MM.1S (cell line): ENCODE data around the gene CCDC136.

Experiments
- DNase-seq: peaks from one replicate; pipeline ENCODE4 v3.0.0-alpha.2; 2015
- H2AFZ ChIP-seq: fragments of 300-600 bp; sonication (generic); 2 replicates; pipeline ENCODE4 v1.6.0; 2016; ENCODE audit warnings: antibody characterized with exemption, low read length
- H3F3A ChIP-seq: fragments of 300-600 bp; sonication (generic); 2 replicates; pipeline ENCODE4 v1.6.1; 2016; ENCODE audit warnings: mild to moderate bottlenecking, antibody characterized with exemption, low read length, moderate library complexity, mixed read lengths; ENCODE audit not compliant: insufficient read depth
- H3K27ac ChIP-seq: fragments of 300-600 bp; sonication (generic); 2 replicates; pipeline ENCODE4 v1.5.1; 2016; ENCODE audit warnings: mild to moderate bottlenecking, low read length
- H3K27me3 ChIP-seq: fragments of 300-600 bp; sonication (generic); replicated peaks from 2 replicates; pipeline ENCODE4 v1.6.0; 2016; ENCODE audit warnings: low read length; ENCODE audit not compliant: insufficient read depth
- H3K36me3 ChIP-seq: fragments of 300-600 bp; sonication (generic); replicated peaks from 2 replicates; pipeline ENCODE4 v1.6.1; 2016; ENCODE audit warnings: mild to moderate bottlenecking, low read length, mixed read lengths; ENCODE audit not compliant: insufficient read depth
- H3K4me1 ChIP-seq: fragments of 300-600 bp; sonication (generic); 2 replicates; pipeline ENCODE4 v1.6.1; 2016; ENCODE audit warnings: low read length, mixed read lengths
- H3K4me2 ChIP-seq: fragments of 300-600 bp; sonication (generic); 2 replicates; pipeline ENCODE4 v1.6.0; 2016; ENCODE audit warnings: low read depth, low read length
- H3K4me3 ChIP-seq: fragments of 300-600 bp; sonication (generic); 2 replicates; pipeline ENCODE4 v1.5.1; 2016; ENCODE audit warnings: low read length, mixed read lengths
- H3K79me2 ChIP-seq: fragments of 300-600 bp; sonication (generic); 2 replicates; pipeline ENCODE4 v1.6.1; 2016; ENCODE audit warnings: mixed run types, low read length, mixed read lengths
- H3K9ac ChIP-seq: fragments of 300-600 bp; sonication (generic); 2 replicates; pipeline ENCODE4 v1.6.1; 2016; ENCODE audit warnings: low read length, mixed read lengths
- H3K9me2 ChIP-seq: fragments of 300-600 bp; sonication (generic); replicated peaks from 2 replicates; pipeline ENCODE4 v1.6.1; 2016; ENCODE audit warnings: mild to moderate bottlenecking, low read length, mixed read lengths; ENCODE audit not compliant: insufficient read depth
- H3K9me3 ChIP-seq: fragments of 300-600 bp; sonication (generic); replicated peaks from 2 replicates; pipeline ENCODE4 v1.6.1; 2016; ENCODE audit warnings: mild to moderate bottlenecking, low read length, mixed read lengths; ENCODE audit not compliant: insufficient read depth
- H4K20me1 ChIP-seq: fragments of 300-600 bp; sonication (generic); 2 replicates; pipeline ENCODE4 v1.6.1; 2016; ENCODE audit warnings: mild to moderate bottlenecking, low read length, moderate library complexity, mixed read lengths; ENCODE audit not compliant: insufficient read depth
- CTCF ChIP-seq: fragments of 300-600 bp; sonication (generic); IDR thresholded peaks from 2 replicates; pipeline ENCODE4 v1.5.1; 2016; ENCODE audit warnings: antibody characterized with exemption, low read length, mixed read lengths
- EZH2 ChIP-seq: fragments of 300-600 bp; sonication (generic); optimal IDR thresholded peaks from 2 replicates; pipeline ENCODE3; 2017; ENCODE audit warnings: low read depth, mild to moderate bottlenecking, antibody characterized with exemption, low read length, mixed read lengths
- EZH2phosphoT487 ChIP-seq: fragments of 300-600 bp; sonication (generic); IDR thresholded peaks from 2 replicates; pipeline ENCODE4 v1.6.1; 2018; ENCODE audit warnings: antibody characterized with exemption, low read length

The CCDC136 gene

GRCh38 chr7:128861957-128862570, 70.3 kb downstream of the CCDC136 start:
- H3K36me3 ChIP-seq = no peaks in the 10 kb centered on the region
- peak overlapping the region; percentile 94 for H2AFZ ChIP-seq
- H3K27me3 ChIP-seq = no peaks in the 10 kb centered on the region
- H3K9ac ChIP-seq = peak overlapping the region; percentile 26; the same call in 1 of the 2 replicates
- no peak for DNase-seq
- H3K27ac ChIP-seq = no peak overlapping the region
- no peaks in the 10 kb centered on the region for H4K20me1 ChIP-seq
- peak overlapping the region; percentile 94 for H3K4me3 ChIP-seq
- TF ChIP-seq EZH2phosphoT487 = no peak
- H3K4me1 ChIP-seq = peaks cover 30% of the 10 kb centered on the region
- no peaks in the 10 kb centered on the region for H3K9me3 ChIP-seq
- 0 out of 2 replicates have a peak, but pooled peaks cover 7% of the 10 kb centered on the region for H3F3A ChIP-seq
- H3K9me2 ChIP-seq = no peaks in the 10 kb centered on the region
- H3K4me2 ChIP-seq = peak overlapping the region; percentile 85
- peaks cover 31% of the 10 kb centered on the region for H3K79me2 ChIP-seq

- H3K27me3 ChIP-seq = no peaks in the 10 kb centered on the region
- DNase-seq = peak; percentile 99
- TF ChIP-seq EZH2phosphoT487 = no peak
- no peak for TF ChIP-seq CTCF
- no peak for TF ChIP-seq EZH2
- H3K79me2 ChIP-seq = peaks cover 31% of the 10 kb centered on the region
- no peaks in the 10 kb centered on the region for H3K9me3 ChIP-seq
- H3K36me3 ChIP-seq = no peaks in the 10 kb centered on the region
- peak within 1 kb of the TSS; percentile 37; the same call in 1 of the 2 replicates for H3K27ac ChIP-seq
- H3F3A ChIP-seq = 0 out of 2 replicates have a peak, but pooled peaks cover 7% of the 10 kb centered on the region
- peak within 1 kb of the TSS; percentile 85 for H3K4me2 ChIP-seq
- peaks cover 30% of the 10 kb centered on the region for H3K4me1 ChIP-seq
- H3K4me3 ChIP-seq = peak within 1 kb of the TSS; percentile 94
- H3K9ac ChIP-seq = peak within 1 kb of the TSS; percentile 79
- no peaks in the 10 kb centered on the region for H4K20me1 ChIP-seq
- H3K9me2 ChIP-seq = no peaks in the 10 kb centered on the region
- H2AFZ ChIP-seq = peak within 1 kb of the TSS; percentile 94
Observed at GRCh38 chr7:128862571-128863432, 71.0 kb downstream of the CCDC136 start, which contains the start of gene ATP6V1F. TSS of gene ATP6V1F (plus strand) at chr7:128862856. CDS start at chr7:128862905, 49 bp downstream.

GRCh38 chr7:128863433-128863989, 71.7 kb downstream of the CCDC136 start:
- H3K36me3 ChIP-seq = no peaks in the 10 kb centered on the region
- DNase-seq = peak; percentile 87
- peak overlapping the region; percentile 94 for H2AFZ ChIP-seq

More at GRCh38 chr7:128863433-128863989, 71.7 kb downstream of the CCDC136 start:
- H3K27ac ChIP-seq = peak overlapping the region; percentile 37; the same call in 1 of the 2 replicates
- H3K27me3 ChIP-seq = no peaks in the 10 kb centered on the region
- H3K9me3 ChIP-seq = no peaks in the 10 kb centered on the region
- H3K4me1 ChIP-seq = peaks cover 30% of the 10 kb centered on the region
- peak overlapping the region; percentile 94 for H3K4me3 ChIP-seq
- no peaks in the 10 kb centered on the region for H4K20me1 ChIP-seq
- H3K79me2 ChIP-seq = peaks cover 31% of the 10 kb centered on the region
- peak overlapping the region; percentile 79 for H3K9ac ChIP-seq
- 0 out of 2 replicates have a peak, but pooled peaks cover 9% of the 10 kb centered on the region for H3F3A ChIP-seq
- TF ChIP-seq EZH2 (no peak), CTCF (peak; percentile 83), EZH2phosphoT487 (no peak)
- H3K9me2 ChIP-seq = no peaks in the 10 kb centered on the region
- peak overlapping the region; percentile 85 for H3K4me2 ChIP-seq
